B cell (primary cell): ENCODE data around the gene ZNF831. TPM values are rescaled to one million over a fixed set of nuclear protein-coding genes. Genes with fewer than 3 reads are reported as not detected.
A peak's percentile ranks its signal among the peaks of the same experiment; 100 is the strongest.

ENCODE experiments used
- ATAC-seq: fragments of 200-7000 bp; cut with Tn5 transposase; one replicate; pipeline ENCODE4 v1.10.0; 2021; ENCODE audit warnings: low read depth, mild to moderate bottlenecking, moderate number of reproducible peaks, moderate library complexity
- CTCF ChIA-PET: fragments of 350-600 bp; sonication (Branson Sonifier 250); formaldehyde crosslinking; loops from one replicate; lab custom pipeline; 2021; ENCODE audit warnings: antibody characterized with exemption, inconsistent platforms; lab: Charles Lee
- POLR2A ChIA-PET: fragments of 350-600 bp; sonication (Branson Sonifier 250); formaldehyde crosslinking; loops from one replicate; lab custom pipeline; 2021; ENCODE audit warnings: antibody characterized with exemption; lab: Charles Lee
- DNase-seq: peaks from one replicate; pipeline ENCODE4 v3.0.0; 2013
- H2AFZ ChIP-seq: 2 replicates; pipeline ENCODE4 v1.6.1; 2012; ENCODE audit warnings: mild to moderate bottlenecking, low read depth, low read length; ENCODE audit not compliant: insufficient read depth, poor library complexity, severe bottlenecking
- H3K27ac ChIP-seq, 2 donors: 1 replicate in 1 of 2; 2 replicates in 1 of 2; pipeline ENCODE4 v1.5.1; 2012 to 2013; ENCODE audit warnings: low read length in 2 of 2, mild to moderate bottlenecking in 2 of 2, moderate library complexity in 1 of 2
- H3K27me3 ChIP-seq, 4 experiments: fragments of 200-600 bp in 1 of 4; sonication (generic) in 1 of 4; replicated peaks in 1 of 4; 1 replicate in 2 of 4; 2 replicates in 2 of 4; pipeline versions ENCODE4 v1.6.1 to v1.7.0; 2013 to 2016; ENCODE audit warnings: low read length in 3 of 4, mild to moderate bottlenecking in 2 of 4, mixed read lengths in 1 of 4, moderate library complexity in 1 of 4; ENCODE audit not compliant: insufficient read depth in 4 of 4, control insufficient read depth in 3 of 4; ENCODE audit errors: control extremely low read depth in 1 of 4
- H3K36me3 ChIP-seq, 2 experiments: replicated peaks in 1 of 2; 1 replicate in 1 of 2; 2 replicates in 1 of 2; pipeline versions ENCODE4 v1.6.1 to v1.7.1; 2013; ENCODE audit warnings: low read length in 1 of 2; ENCODE audit not compliant: insufficient read depth in 2 of 2, control insufficient read depth in 1 of 2; ENCODE audit errors: control extremely low read depth in 1 of 2, extremely low read depth in 1 of 2
- H3K4me1 ChIP-seq, 2 donors: fragments of 200-600 bp in 1 of 2; sonication (generic) in 1 of 2; 1 replicate in 1 of 2; 2 replicates in 1 of 2; pipeline versions ENCODE4 v1.5.1 to v1.6.1; 2013 to 2017; ENCODE audit warnings: low read length in 2 of 2; ENCODE audit not compliant: control insufficient read depth in 2 of 2, insufficient read depth in 2 of 2
- H3K4me2 ChIP-seq: replicated peaks from 2 replicates; pipeline ENCODE3; 2012; ENCODE audit warnings: mild to moderate bottlenecking, low read depth, low read length; ENCODE audit not compliant: poor library complexity, severe bottlenecking
- H3K4me3 ChIP-seq, 5 experiments: fragments of 200-600 bp in 1 of 5; sonication (generic) in 1 of 5; 1 replicate in 3 of 5; 2 replicates in 2 of 5; pipeline versions ENCODE4 v1.5.1 to v1.7.0; 2011 to 2016; ENCODE audit warnings: low read length in 4 of 5, mild to moderate bottlenecking in 4 of 5, low read depth in 2 of 5, control low read depth in 1 of 5, moderate library complexity in 1 of 5; ENCODE audit not compliant: insufficient read depth in 1 of 5; ENCODE audit errors: control extremely low read depth in 1 of 5, extremely low read depth in 1 of 5
- H3K79me2 ChIP-seq: fragments of 200-600 bp; sonication (generic); one replicate; pipeline ENCODE4 v1.6.0; 2016; ENCODE audit warnings: low read length; ENCODE audit not compliant: control insufficient read depth, insufficient read depth
- H3K9ac ChIP-seq: fragments of 200-600 bp; sonication (generic); 2 replicates; pipeline ENCODE4 v1.6.1; 2017; ENCODE audit warnings: mild to moderate bottlenecking, low read length, moderate library complexity
- H3K9me3 ChIP-seq, 3 donors: one replicate each; pipeline versions ENCODE4 v1.6.1 to v1.7.1; 2013; ENCODE audit warnings: low read length in 2 of 3; ENCODE audit not compliant: control insufficient read depth in 2 of 3, insufficient read depth in 1 of 3; ENCODE audit errors: control extremely low read depth in 1 of 3
- H4K20me1 ChIP-seq: 2 replicates; pipeline ENCODE4 v1.6.0; 2012; ENCODE audit warnings: mild to moderate bottlenecking, low read length; ENCODE audit not compliant: insufficient read depth, control insufficient read depth, poor library complexity, severe bottlenecking
- H3K27ac Mint-ChIP-seq: one replicate; pipeline ENCODE4 v1.8.0; 2021; ENCODE audit warnings: mixed read lengths
- H3K27me3 Mint-ChIP-seq: one replicate; pipeline ENCODE4 v1.8.0; 2021; ENCODE audit warnings: mixed read lengths
- H3K4me1 Mint-ChIP-seq: one replicate; pipeline ENCODE4 v1.8.0; 2021; ENCODE audit warnings: mixed read lengths
- H3K4me3 Mint-ChIP-seq: one replicate; pipeline ENCODE4 v1.8.0; 2021; ENCODE audit warnings: mixed read lengths
- H3K9me3 Mint-ChIP-seq: one replicate; pipeline ENCODE4 v1.8.0; 2022; ENCODE audit warnings: mixed read lengths; ENCODE audit not compliant: insufficient read depth
- EZH2 ChIP-seq: IDR thresholded peaks from 2 replicates; pipeline ENCODE4 v1.6.1; 2012; ENCODE audit warnings: borderline replicate concordance, low read depth, mild to moderate bottlenecking, moderate library complexity, low read length; ENCODE audit not compliant: insufficient read depth, poor library complexity, severe bottlenecking
- WGBS: methylation state at CpG from one replicate; pipeline ENCODE4 v1.1.5; 2013; ENCODE audit warnings: missing lambda C conversion rate; ENCODE audit not compliant: insufficient coverage; 5-methylcytosine and 5-hydroxymethylcytosine counted together
- intact Hi-C: fragments of 100-400 bp; cut with micrococcal nuclease; formaldehyde crosslinking; loops from one replicate; pipeline ENCODE4 v1.10.0; 2022
- polyA plus RNA-seq: library from polyadenylated mRNA; depleted of rRNA; stranded (reverse); fragments of >200 nt; gene quantifications from 2 replicates; pipeline ENCODE4 v1.2.3, GENCODE V29; 2012
- total RNA-seq, 2 donors: library from RNA; stranded (reverse); fragments of 120-200 nt in 1 of 2; gene quantifications; 1 replicate in 1 of 2; 2 replicates in 1 of 2; pipeline versions ENCODE4 v1.2.3 to v1.2.4, GENCODE V29; 2013 to 2022
- TF ChIP-seq, protein P1 (sequence below): fragments of 200-600 bp; IDR thresholded peaks from one replicate; pipeline ENCODE4 v1.8.0; 2022; ENCODE audit warnings: antibody characterized with exemption, mild to moderate bottlenecking

The ZNF831 gene
- total and polyA plus RNA-seq, 2 donors (not counting 1 experiment from before 2014, with no cell fraction given) = 1.7 to 14.1 TPM

DNA sequence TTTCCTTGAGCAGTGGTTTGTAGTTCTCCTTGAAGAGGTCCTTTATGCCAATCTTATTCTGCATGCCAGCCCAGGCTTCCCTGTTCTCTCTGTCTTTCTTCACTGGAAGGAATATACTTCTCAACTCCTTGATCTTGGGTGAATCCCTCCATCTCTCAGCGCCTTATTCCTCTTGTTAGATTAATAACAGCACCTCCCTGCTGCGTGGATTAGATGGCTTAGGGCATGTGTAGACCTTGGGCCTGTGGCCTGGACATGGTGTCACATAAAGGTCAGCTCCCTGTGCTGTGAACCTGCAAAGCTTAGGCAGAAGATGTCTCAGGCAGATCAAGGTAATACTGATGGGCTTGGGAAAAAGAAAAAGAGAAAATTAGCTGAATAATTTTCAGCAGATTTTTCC is 18.3 kb downstream of the ZNF831 start:
- peak overlapping the region in 1 of 2 donors; percentile 5 for H3K27ac ChIP-seq
- no peak for TF ChIP-seq EZH2
- TF ChIP-seq, protein P1, sequence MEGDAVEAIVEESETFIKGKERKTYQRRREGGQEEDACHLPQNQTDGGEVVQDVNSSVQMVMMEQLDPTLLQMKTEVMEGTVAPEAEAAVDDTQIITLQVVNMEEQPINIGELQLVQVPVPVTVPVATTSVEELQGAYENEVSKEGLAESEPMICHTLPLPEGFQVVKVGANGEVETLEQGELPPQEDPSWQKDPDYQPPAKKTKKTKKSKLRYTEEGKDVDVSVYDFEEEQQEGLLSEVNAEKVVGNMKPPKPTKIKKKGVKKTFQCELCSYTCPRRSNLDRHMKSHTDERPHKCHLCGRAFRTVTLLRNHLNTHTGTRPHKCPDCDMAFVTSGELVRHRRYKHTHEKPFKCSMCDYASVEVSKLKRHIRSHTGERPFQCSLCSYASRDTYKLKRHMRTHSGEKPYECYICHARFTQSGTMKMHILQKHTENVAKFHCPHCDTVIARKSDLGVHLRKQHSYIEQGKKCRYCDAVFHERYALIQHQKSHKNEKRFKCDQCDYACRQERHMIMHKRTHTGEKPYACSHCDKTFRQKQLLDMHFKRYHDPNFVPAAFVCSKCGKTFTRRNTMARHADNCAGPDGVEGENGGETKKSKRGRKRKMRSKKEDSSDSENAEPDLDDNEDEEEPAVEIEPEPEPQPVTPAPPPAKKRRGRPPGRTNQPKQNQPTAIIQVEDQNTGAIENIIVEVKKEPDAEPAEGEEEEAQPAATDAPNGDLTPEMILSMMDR = no peak
- no peak overlapping the region for H2AFZ ChIP-seq
- ChIA-PET CTCF (interaction anchor here (1.0 to 2.3 kb wide), 3 partner anchors 26 to 94 kb away, joined by 3 to 16 read pairs (median 4); no protein-coding TSS in a partner anchor), POLR2A (no interaction called here)
- H3K79me2 ChIP-seq = peaks cover 34% of the 10 kb centered on the region
- peaks cover 0 to 3% (median 0%) of the 10 kb centered on the region in 3 donors for H3K9me3 ChIP-seq
- 80% methylated on average over 1 of the region's 2 CpGs for WGBS
- peak overlapping the region; percentile 50 for H3K4me2 ChIP-seq
- peak overlapping the region; percentile 14 for H3K9ac ChIP-seq
- DNase-seq (no peak), ATAC-seq (no peak)
- peaks cover 0 to under 1% of the 10 kb centered on the region in 2 experiments for H3K36me3 ChIP-seq
- peaks cover 27 to 33% of the 10 kb centered on the region in 2 donors for H3K4me1 ChIP-seq
- H3K27me3 Mint-ChIP-seq = no peaks in the 10 kb centered on the region
- peaks cover 51% of the 10 kb centered on the region for H3K4me1 Mint-ChIP-seq
- peaks cover 6% of the 10 kb centered on the region for H4K20me1 ChIP-seq
- H3K9me3 Mint-ChIP-seq = no peaks in the 10 kb centered on the region
- intact Hi-C loops = loop anchor here (5.0 kb wide), 1 partner anchor 35 kb away; no protein-coding TSS in a partner anchor
- H3K4me3 ChIP-seq = no peak overlapping the region
- H3K27ac Mint-ChIP-seq = peak overlapping the region; percentile 55
- H3K27me3 ChIP-seq = no peaks in the 10 kb centered on the region
- peak overlapping the region; percentile 29 for H3K4me3 Mint-ChIP-seq

DNA sequence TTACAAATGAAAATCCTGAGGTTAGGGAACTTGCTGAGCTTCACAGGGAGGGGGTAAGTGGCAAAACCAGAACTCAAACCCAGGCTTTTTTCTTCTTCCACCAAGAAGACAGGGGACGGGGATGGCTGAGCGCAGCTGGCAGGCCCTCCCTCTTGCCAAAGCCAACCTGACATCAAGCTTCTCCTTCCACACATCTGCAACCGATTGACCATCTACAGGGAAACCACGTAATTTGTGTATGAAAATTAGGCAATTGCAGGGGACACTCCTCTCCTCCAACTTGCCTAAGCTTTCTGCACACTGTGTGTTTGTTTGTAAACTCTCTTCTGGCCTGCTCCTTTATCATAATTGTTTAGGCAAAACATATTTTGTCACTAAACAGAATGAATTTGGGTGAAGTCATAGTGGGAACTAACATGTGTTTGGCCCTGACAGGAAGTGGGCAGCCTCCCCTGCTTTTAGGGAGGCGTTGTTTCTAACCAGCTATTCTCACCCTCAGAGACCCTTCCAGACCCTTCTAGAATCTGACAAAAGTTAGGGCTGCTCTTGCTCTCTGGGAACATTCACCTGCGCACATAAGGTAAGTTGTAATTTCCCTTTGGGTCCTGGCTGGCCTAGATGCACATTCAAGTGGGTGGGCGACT is 18.9 kb downstream of the ZNF831 start:
- Histone ChIP-seq H3K9me3 (peaks cover 0 to 3% (median 0%) of the 10 kb centered on the region in 3 donors), H4K20me1 (peaks cover 6% of the 10 kb centered on the region), H3K27ac (peak overlapping the region in 1 of 2 donors; percentile 5), H3K4me3 (peak overlapping the region in 1 of 5 experiments; percentile 12), H3K36me3 (no peaks in the 10 kb centered on the region), H3K4me2 (peak overlapping the region; percentile 50), H3K27me3 (no peaks in the 10 kb centered on the region), H3K4me1 (peaks cover 26 to 29% of the 10 kb centered on the region in 2 donors), H3K9ac (peak overlapping the region; percentile 14), H2AFZ (no peak overlapping the region), H3K79me2 (peaks cover 34% of the 10 kb centered on the region)
- ChIA-PET CTCF (interaction anchor here (0.8 to 2.3 kb wide), 4 partner anchors 23 to 95 kb away, joined by 3 to 16 read pairs (median 4); no protein-coding TSS in a partner anchor), POLR2A (no interaction called here)
- peak overlapping the region; percentile 59 for H3K4me3 Mint-ChIP-seq
- peak; percentile 79 for ATAC-seq
- WGBS = 59% methylated on average over 4 of the region's 7 CpGs
- H3K27ac Mint-ChIP-seq = peak overlapping the region; percentile 56
- peak; percentile 61 for DNase-seq
- no peaks in the 10 kb centered on the region for H3K9me3 Mint-ChIP-seq
- intact Hi-C loops = loop anchor here (5.0 kb wide), 1 partner anchor 35 kb away; no protein-coding TSS in a partner anchor
- peaks cover 48% of the 10 kb centered on the region for H3K4me1 Mint-ChIP-seq
- TF ChIP-seq, protein P1 = no peak
- no peak for TF ChIP-seq EZH2
- no peaks in the 10 kb centered on the region for H3K27me3 Mint-ChIP-seq
